Liver (tissue), 3 donors: ENCODE data around the gene SAMD4A.

Experiments used
- ATF3 ChIP-seq: IDR thresholded peaks from 2 replicates; pipeline ENCODE4 v1.6.1; 2016; ENCODE audit warnings: antibody characterized with exemption
- CTCF ChIP-seq: fragments of 150-350 bp; IDR thresholded peaks from 2 replicates; pipeline ENCODE4 v1.5.1; 2017; ENCODE audit warnings: improper control_type of control experiment, low read depth, low read length; ENCODE audit not compliant: missing input control
- GABPA ChIP-seq, 2 donors: IDR thresholded peaks in 1 of 2; conservative IDR thresholded peaks in 1 of 2; 2 replicates each; pipeline ENCODE4 v1.6.1; 2016; ENCODE audit warnings: antibody characterized with exemption in 2 of 2, mild to moderate bottlenecking in 1 of 2, moderate library complexity in 1 of 2
- HNF4A ChIP-seq, 2 donors: conservative IDR thresholded peaks; 2 replicates each; pipeline ENCODE4 v1.6.1; 2016; ENCODE audit warnings: antibody characterized with exemption in 2 of 2, mild to moderate bottlenecking in 2 of 2
- HNF4G ChIP-seq: IDR thresholded peaks from 2 replicates; pipeline ENCODE4 v1.6.1; 2016; ENCODE audit warnings: antibody characterized with exemption
- JUND ChIP-seq, 2 donors: IDR thresholded peaks; 2 replicates each; pipeline ENCODE4 v1.6.1; 2016; ENCODE audit warnings: antibody characterized with exemption in 2 of 2
- MAX ChIP-seq: IDR thresholded peaks from 2 replicates; pipeline ENCODE4 v1.6.1; 2016; ENCODE audit warnings: antibody characterized with exemption
- RAD21 ChIP-seq, 2 donors: IDR thresholded peaks; 2 replicates each; pipeline ENCODE4 v1.6.1; 2016; ENCODE audit warnings: antibody characterized with exemption in 2 of 2, mild to moderate bottlenecking in 2 of 2
- REST ChIP-seq: IDR thresholded peaks from 2 replicates; pipeline ENCODE4 v1.6.1; 2016; ENCODE audit warnings: antibody characterized with exemption, mild to moderate bottlenecking
- YY1 ChIP-seq: IDR thresholded peaks from 2 replicates; pipeline ENCODE4 v1.6.1; 2016; ENCODE audit warnings: antibody characterized with exemption, mild to moderate bottlenecking
- ZBTB33 ChIP-seq: IDR thresholded peaks from 2 replicates; pipeline ENCODE4 v1.6.1; 2016; ENCODE audit warnings: antibody characterized with exemption
- donor health status: healthy.
- donor health status: healthy.

- TF ChIP-seq RAD21 (IDR thresholded peaks at IDR 0.05) (no peak), ATF3 (no peak), CTCF (no peak), JUND (IDR thresholded peaks at IDR 0.05) (no peak), GABPA (IDR thresholded peaks at IDR 0.05 in 1 of 2, conservative IDR thresholded peaks at IDR 0.05 in 1 of 2) (no peak), ZBTB33 (no peak), REST (no peak), HNF4A (conservative IDR thresholded peaks at IDR 0.05) (no peak), YY1 (no peak), MAX (no peak), HNF4G (no peak)
These were observed 37.1 kb upstream of the SAMD4A start for GRCh38 chr14:54529811-54530210.
